H1 (cell line): ENCODE data around the gene TRAK1.

ENCODE experiments used
- RFX5 ChIP-seq: IDR thresholded peaks from 2 replicates; pipeline ENCODE4 v1.6.1; 2011; ENCODE audit warnings: low read depth, low read length, improper control_type of control experiment, borderline replicate concordance
- SP1 ChIP-seq: IDR thresholded peaks from 2 replicates; pipeline ENCODE4 v1.6.1; 2011; ENCODE audit warnings: low read depth, low read length
- TF ChIP-seq, protein P1 (sequence below): IDR thresholded peaks from 2 replicates; pipeline ENCODE4 v1.6.1; 2012; ENCODE audit warnings: inconsistent platforms
- TF ChIP-seq, protein P2 (sequence below): IDR thresholded peaks from 2 replicates; pipeline ENCODE4 v1.6.1; 2011; ENCODE audit warnings: low read depth, mild to moderate bottlenecking, low read length; ENCODE audit not compliant: insufficient read depth

DNA sequence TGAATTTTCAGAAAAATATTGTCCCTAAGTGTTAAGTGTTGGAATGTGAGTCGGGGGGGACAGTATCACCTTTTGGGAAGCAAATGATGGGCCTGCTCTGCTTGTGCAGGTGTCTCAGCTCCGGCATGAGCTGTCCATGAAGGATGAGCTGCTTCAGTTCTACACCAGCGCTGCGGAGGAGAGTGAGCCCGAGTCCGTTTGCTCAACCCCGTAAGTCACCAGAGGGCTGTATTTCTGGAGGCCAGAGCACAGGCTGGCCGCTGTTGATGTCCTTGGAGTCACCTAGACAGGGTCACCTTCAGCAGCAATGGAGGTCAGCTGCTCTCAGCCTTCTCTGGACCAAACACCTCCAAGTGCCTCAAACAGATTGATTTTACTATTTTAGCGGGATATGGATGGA lies 96.8 kb downstream of the TRAK1 start:
- TF ChIP-seq, protein P1, sequence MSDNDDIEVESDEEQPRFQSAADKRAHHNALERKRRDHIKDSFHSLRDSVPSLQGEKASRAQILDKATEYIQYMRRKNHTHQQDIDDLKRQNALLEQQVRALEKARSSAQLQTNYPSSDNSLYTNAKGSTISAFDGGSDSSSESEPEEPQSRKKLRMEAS = no peak
- TF ChIP-seq, protein P2, sequence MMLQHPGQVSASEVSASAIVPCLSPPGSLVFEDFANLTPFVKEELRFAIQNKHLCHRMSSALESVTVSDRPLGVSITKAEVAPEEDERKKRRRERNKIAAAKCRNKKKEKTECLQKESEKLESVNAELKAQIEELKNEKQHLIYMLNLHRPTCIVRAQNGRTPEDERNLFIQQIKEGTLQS = no peak
- TF ChIP-seq RFX5 = no peak
- no peak for TF ChIP-seq SP1
